ENCODE data around the gene OR2D3. TPM values are rescaled to one million over a fixed set of nuclear protein-coding genes. Genes with fewer than 3 reads are reported as not detected.
"Not testable (repeated sequence)": the region's sequence is repeated elsewhere in the genome, so short reads cannot be mapped to it uniquely, and the experiment has no call there.

The OR2D3 gene
- total RNA-seq: not detected
- polyA plus RNA-seq (ENCODE audit: insufficient read length in 2 of 2): not detected
- long read RNA-seq, donor 1: 0 reads
- long read RNA-seq, donor 2: 0 reads
- long read RNA-seq, donor 3: 0 reads
- long read RNA-seq, donor 4: 0 reads

- no peak for DNase-seq (ENCODE audit: low read depth in 4 of 6, low spot score in 6 of 6)
- H3K4me1 ChIP-seq (ENCODE audit: control insufficient read depth, insufficient read depth, low read length): no peaks in the 10 kb centered on the region
- no peak within 1 kb of the TSS for H3K4me3 ChIP-seq (ENCODE audit: low read depth, low read length)
- H3K27ac ChIP-seq (ENCODE audit: low read depth, low read length): no peak within 1 kb of the TSS
- H3K9me3 ChIP-seq (ENCODE audit: control insufficient read depth, insufficient read depth, low read length): no peaks in the 10 kb centered on the region
- no peaks in the 10 kb centered on the region for H3K36me3 ChIP-seq (ENCODE audit: control insufficient read depth, insufficient read depth, low read length)
- WGBS (ENCODE audit: insufficient coverage): no CpG with 5 or more reads among the region's 1 CpG
- H3K27me3 ChIP-seq (ENCODE audit: control insufficient read depth, insufficient read depth, low read length): no peaks in the 10 kb centered on the region
These were observed at the start of gene OR2D3 for GRCh38 chr11:6920702-6921101. Gene OR2D3 (plus strand): TSS chr11:6921002. CDS start chr11:6921002, 0 bp downstream.

- Histone ChIP-seq H3K4me1 (ENCODE audit: control insufficient read depth, insufficient read depth, low read length) (no peaks in the 10 kb centered on the region), H3K36me3 (ENCODE audit: control insufficient read depth, insufficient read depth, low read length) (no peaks in the 10 kb centered on the region), H3K27me3 (ENCODE audit: control insufficient read depth, insufficient read depth, low read length) (no peaks in the 10 kb centered on the region), H3K27ac (ENCODE audit: low read depth, low read length) (no peak overlapping the region), H3K4me3 (ENCODE audit: low read depth, low read length) (no peak overlapping the region), H3K9me3 (ENCODE audit: control insufficient read depth, insufficient read depth, low read length) (no peaks in the 10 kb centered on the region)
- no peak for DNase-seq (ENCODE audit: low read depth in 4 of 6, low spot score in 6 of 6)
- WGBS (ENCODE audit: insufficient coverage): no CpG with 5 or more reads among the region's 1 CpG
These were observed 49.5 kb upstream of the OR2D3 start for GRCh38 chr11:6871278-6871677.

GRCh38 chr11:6875761-6876160 lies 45.0 kb upstream of the OR2D3 start:
- Histone ChIP-seq H3K4me1 (ENCODE audit: control insufficient read depth, insufficient read depth, low read length) (no peaks in the 10 kb centered on the region), H3K27ac (ENCODE audit: low read depth, low read length) (no peak overlapping the region), H3K9me3 (ENCODE audit: control insufficient read depth, insufficient read depth, low read length) (no peaks in the 10 kb centered on the region), H3K36me3 (ENCODE audit: control insufficient read depth, insufficient read depth, low read length) (no peaks in the 10 kb centered on the region), H3K27me3 (ENCODE audit: control insufficient read depth, insufficient read depth, low read length) (no peaks in the 10 kb centered on the region), H3K4me3 (ENCODE audit: low read depth, low read length) (no peak overlapping the region)
- DNase-seq (ENCODE audit: low read depth in 4 of 6, low spot score in 6 of 6): no peak
- no CpG with 5 or more reads among the region's 2 CpGs for WGBS (ENCODE audit: insufficient coverage)

GRCh38 chr11:6876325-6876724 lies 44.5 kb upstream of the OR2D3 start, which contains the start of gene OR10A4:
Gene OR10A4 (plus strand): TSS chr11:6876625. CDS start chr11:6876648, 23 bp downstream.
- Histone ChIP-seq H3K27me3 (ENCODE audit: control insufficient read depth, insufficient read depth, low read length) (no peaks in the 10 kb centered on the region), H3K9me3 (ENCODE audit: control insufficient read depth, insufficient read depth, low read length) (no peaks in the 10 kb centered on the region), H3K4me1 (ENCODE audit: control insufficient read depth, insufficient read depth, low read length) (no peaks in the 10 kb centered on the region), H3K4me3 (ENCODE audit: low read depth, low read length) (no peak within 1 kb of the TSS), H3K36me3 (ENCODE audit: control insufficient read depth, insufficient read depth, low read length) (no peaks in the 10 kb centered on the region), H3K27ac (ENCODE audit: low read depth, low read length) (no peak within 1 kb of the TSS)
- DNase-seq (ENCODE audit: low read depth in 4 of 6, low spot score in 6 of 6): no peak
- WGBS (ENCODE audit: insufficient coverage): 92% methylated on average over 1 of the region's 1 CpG

GRCh38 chr11:6876914-6877313 lies 43.9 kb upstream of the OR2D3 start:
- Histone ChIP-seq H3K36me3 (ENCODE audit: control insufficient read depth, insufficient read depth, low read length) (no peaks in the 10 kb centered on the region), H3K27ac (ENCODE audit: low read depth, low read length) (no peak overlapping the region), H3K9me3 (ENCODE audit: control insufficient read depth, insufficient read depth, low read length) (no peaks in the 10 kb centered on the region), H3K27me3 (ENCODE audit: control insufficient read depth, insufficient read depth, low read length) (no peaks in the 10 kb centered on the region), H3K4me3 (ENCODE audit: low read depth, low read length) (no peak overlapping the region), H3K4me1 (ENCODE audit: control insufficient read depth, insufficient read depth, low read length) (no peaks in the 10 kb centered on the region)
- no peak for DNase-seq (ENCODE audit: low read depth in 4 of 6, low spot score in 6 of 6)
- 94% methylated on average over 3 of the region's 3 CpGs for WGBS (ENCODE audit: insufficient coverage)

- DNase-seq (ENCODE audit: low read depth in 4 of 6, low spot score in 6 of 6): no peak
- Histone ChIP-seq H3K4me3 (ENCODE audit: low read depth, low read length) (no peak overlapping the region), H3K27me3 (ENCODE audit: control insufficient read depth, insufficient read depth, low read length) (no peaks in the 10 kb centered on the region), H3K27ac (ENCODE audit: low read depth, low read length) (no peak overlapping the region), H3K36me3 (ENCODE audit: control insufficient read depth, insufficient read depth, low read length) (no peaks in the 10 kb centered on the region), H3K9me3 (ENCODE audit: control insufficient read depth, insufficient read depth, low read length) (no peaks in the 10 kb centered on the region), H3K4me1 (ENCODE audit: control insufficient read depth, insufficient read depth, low read length) (no peaks in the 10 kb centered on the region)
These were observed 38.1 kb upstream of the OR2D3 start for GRCh38 chr11:6882751-6883150.

GRCh38 chr11:6887711-6888110 lies 33.1 kb upstream of the OR2D3 start:
- WGBS (ENCODE audit: insufficient coverage): no CpG with 5 or more reads among the region's 5 CpGs
- H3K4me1 ChIP-seq (ENCODE audit: control insufficient read depth, insufficient read depth, low read length); H3K27me3 ChIP-seq (ENCODE audit: control insufficient read depth, insufficient read depth, low read length); H3K36me3 ChIP-seq (ENCODE audit: control insufficient read depth, insufficient read depth, low read length); H3K9me3 ChIP-seq (ENCODE audit: control insufficient read depth, insufficient read depth, low read length); H3K4me3 ChIP-seq (ENCODE audit: low read depth, low read length); DNase-seq (ENCODE audit: low read depth in 4 of 6, low spot score in 6 of 6); H3K27ac ChIP-seq (ENCODE audit: low read depth, low read length): not testable (repeated sequence)

GRCh38 chr11:6888830-6889229 lies 32.0 kb upstream of the OR2D3 start:
- no peak for DNase-seq (ENCODE audit: low read depth in 4 of 6, low spot score in 6 of 6)
- no peak overlapping the region for H3K27ac ChIP-seq (ENCODE audit: low read depth, low read length)
- H3K9me3 ChIP-seq (ENCODE audit: control insufficient read depth, insufficient read depth, low read length): peaks cover 2% of the 10 kb centered on the region
- no peak overlapping the region for H3K4me3 ChIP-seq (ENCODE audit: low read depth, low read length)
- no peaks in the 10 kb centered on the region for H3K4me1 ChIP-seq (ENCODE audit: control insufficient read depth, insufficient read depth, low read length)
- WGBS (ENCODE audit: insufficient coverage): no CpG with 5 or more reads among the region's 4 CpGs
- H3K27me3 ChIP-seq (ENCODE audit: control insufficient read depth, insufficient read depth, low read length): no peaks in the 10 kb centered on the region
- no peaks in the 10 kb centered on the region for H3K36me3 ChIP-seq (ENCODE audit: control insufficient read depth, insufficient read depth, low read length)

GRCh38 chr11:6889835-6890234 lies 31.0 kb upstream of the OR2D3 start:
- H3K4me3 ChIP-seq (ENCODE audit: low read depth, low read length): no peak overlapping the region
- no peaks in the 10 kb centered on the region for H3K36me3 ChIP-seq (ENCODE audit: control insufficient read depth, insufficient read depth, low read length)
- H3K9me3 ChIP-seq (ENCODE audit: control insufficient read depth, insufficient read depth, low read length): peaks cover 2% of the 10 kb centered on the region
- WGBS (ENCODE audit: insufficient coverage): no CpG with 5 or more reads among the region's 1 CpG
- no peak for DNase-seq (ENCODE audit: low read depth in 4 of 6, low spot score in 6 of 6)
- H3K4me1 ChIP-seq (ENCODE audit: control insufficient read depth, insufficient read depth, low read length): no peaks in the 10 kb centered on the region
- H3K27ac ChIP-seq (ENCODE audit: low read depth, low read length): no peak overlapping the region
- H3K27me3 ChIP-seq (ENCODE audit: control insufficient read depth, insufficient read depth, low read length): no peaks in the 10 kb centered on the region

- Histone ChIP-seq H3K27ac (ENCODE audit: low read depth, low read length) (no peak within 1 kb of the TSS), H3K9me3 (ENCODE audit: control insufficient read depth, insufficient read depth, low read length) (peaks cover 2% of the 10 kb centered on the region), H3K36me3 (ENCODE audit: control insufficient read depth, insufficient read depth, low read length) (no peaks in the 10 kb centered on the region), H3K4me1 (ENCODE audit: control insufficient read depth, insufficient read depth, low read length) (no peaks in the 10 kb centered on the region), H3K4me3 (ENCODE audit: low read depth, low read length) (no peak within 1 kb of the TSS), H3K27me3 (ENCODE audit: control insufficient read depth, insufficient read depth, low read length) (no peaks in the 10 kb centered on the region)
- DNase-seq (ENCODE audit: low read depth in 4 of 6, low spot score in 6 of 6): no peak
- 94% methylated on average over 2 of the region's 2 CpGs for WGBS (ENCODE audit: insufficient coverage)
These were observed 28.4 kb upstream of the OR2D3 start, which contains the start of gene OR2D2 for GRCh38 chr11:6892400-6892799. Gene OR2D2 (minus strand): TSS chr11:6892500. CDS start chr11:6892500, 0 bp downstream.
